Astrocyte of the spinal cord (primary cell): ENCODE results near the gene PNPO.

Experiments used
- DNase-seq: peaks from one replicate; pipeline ENCODE4 v3.0.0; 2011; ENCODE audit warnings: low read depth, low spot score
- H3K4me3 ChIP-seq: 2 replicates; pipeline ENCODE4 v1.5.1; 2011; ENCODE audit warnings: low read depth, mild to moderate bottlenecking, low read length, moderate library complexity
- CTCF ChIP-seq: IDR thresholded peaks from 2 replicates; pipeline ENCODE4 v1.5.1; 2012; ENCODE audit warnings: low read depth, mild to moderate bottlenecking, low read length, inconsistent platforms
- in situ Hi-C: cut with HindIII; loops from 2 replicates; pipeline ENCODE4 v1.10.0; 2017; ENCODE audit warnings: low sequenced_read_pairs

Gene PNPO

GRCh38 chr17:47966079-47966519 lies 24.7 kb downstream of the PNPO start:
- no peak for DNase-seq
- TF ChIP-seq CTCF, result no peak
- no peak overlapping the region for H3K4me3 ChIP-seq
- in situ Hi-C loops, result no loop called here

- in situ Hi-C loops, result no loop called here
- DNase-seq, result peak; percentile 75
- TF ChIP-seq CTCF, result no peak
- no peak overlapping the region for H3K4me3 ChIP-seq
Observed at GRCh38 chr17:47967607-47968252, 26.4 kb downstream of the PNPO start.

GRCh38 chr17:47968836-47969235 lies 27.5 kb downstream of the PNPO start:
- DNase-seq, result no peak
- in situ Hi-C loops, result no loop called here
- TF ChIP-seq CTCF, result no peak
- H3K4me3 ChIP-seq, result no peak overlapping the region

- no peak for DNase-seq
- peak overlapping the region; percentile 16 for H3K4me3 ChIP-seq
- in situ Hi-C loops, result no loop called here
- no peak for TF ChIP-seq CTCF
Observed at GRCh38 chr17:47969930-47970724, 28.8 kb downstream of the PNPO start.

- peak; percentile 96 for TF ChIP-seq CTCF
- peak within 1 kb of the TSS; percentile 91 for H3K4me3 ChIP-seq
- in situ Hi-C loops, result no loop called here
- DNase-seq, result peak; percentile 100
Observed at GRCh38 chr17:47970725-47971499, 29.5 kb downstream of the PNPO start, which contains the start of gene CDK5RAP3. Gene CDK5RAP3, plus strand, starts transcription at chr17:47971113. Its CDS starts 34 bp downstream, at chr17:47971147.

GRCh38 chr17:47973541-47973940 lies 32.2 kb downstream of the PNPO start:
- in situ Hi-C loops, result no loop called here
- TF ChIP-seq CTCF, result no peak
- no peak overlapping the region for H3K4me3 ChIP-seq
- DNase-seq, result no peak
